OCI-LY7 (cell line): ENCODE results near the gene NME2. TPM values are rescaled to one million over a fixed set of nuclear protein-coding genes. Genes with fewer than 3 reads are reported as not detected.

ENCODE experiments used
- BruUV-seq: library from RNA; stranded (reverse); fragments of 400-500 nt; replicated peaks from 2 replicates; lab custom pipeline; 2021; lab: Mats Ljungman, UMichigan
- CTCF ChIA-PET: fragments of 300-600 bp; sonication (Branson Sonifier 250); formaldehyde crosslinking; loops from one replicate; lab custom pipeline; 2022; ENCODE audit warnings: antibody characterized with exemption; ENCODE audit not compliant: unreplicated experiment; lab: Charles Lee
- POLR2A ChIA-PET: fragments of 300-600 bp; sonication (Branson Sonifier 250); formaldehyde crosslinking; loops from one replicate; lab custom pipeline; 2022; ENCODE audit warnings: antibody characterized with exemption; lab: Charles Lee
- DNase-seq: peaks from one replicate; pipeline ENCODE4 v3.0.0-alpha.2; 2015; ENCODE audit warnings: low spot score
- H2AFZ ChIP-seq: fragments of 200-600 bp; sonication (generic), shearing (Covaris generic); 2 replicates; pipeline ENCODE4 v1.6.1; 2014; ENCODE audit warnings: mild to moderate bottlenecking, antibody characterized with exemption, low read length, moderate library complexity
- H3K27ac ChIP-seq: fragments of 200-600 bp; sonication (generic); 2 replicates; pipeline ENCODE4 v1.5.1; 2014; ENCODE audit warnings: mixed run types, low read depth, mild to moderate bottlenecking, moderate library complexity, low read length, inconsistent platforms; ENCODE audit not compliant: poor library complexity, severe bottlenecking
- H3K36me3 ChIP-seq: fragments of 200-600 bp; sonication (generic); 2 replicates; pipeline ENCODE4 v1.6.1; 2014; ENCODE audit warnings: mild to moderate bottlenecking, antibody characterized with exemption, low read length, moderate library complexity, mixed read lengths; ENCODE audit not compliant: insufficient read depth
- H3K4me1 ChIP-seq: fragments of 200-600 bp; sonication (generic); 2 replicates; pipeline ENCODE4 v1.5.1; 2014; ENCODE audit warnings: mild to moderate bottlenecking, low read length; ENCODE audit not compliant: insufficient read depth, poor library complexity, severe bottlenecking
- H3K4me2 ChIP-seq: fragments of 200-600 bp; sonication (generic); 2 replicates; pipeline ENCODE4 v1.6.1; 2014; ENCODE audit warnings: mild to moderate bottlenecking, low read length
- H3K4me3 ChIP-seq: fragments of 200-600 bp; sonication (generic); 2 replicates; pipeline ENCODE4 v1.5.1; 2014; ENCODE audit warnings: mild to moderate bottlenecking, low read depth, low read length; ENCODE audit not compliant: poor library complexity, severe bottlenecking
- H3K79me2 ChIP-seq: fragments of 200-600 bp; sonication (generic); 2 replicates; pipeline ENCODE4 v1.6.1; 2016; ENCODE audit warnings: low read depth, mild to moderate bottlenecking, low read length, moderate library complexity, mixed read lengths; ENCODE audit not compliant: insufficient read depth
- H3K9me2 ChIP-seq: fragments of 200-600 bp; sonication (generic); 2 replicates; pipeline ENCODE4 v1.6.1; 2016; ENCODE audit warnings: mild to moderate bottlenecking, low read length, mixed read lengths; ENCODE audit not compliant: insufficient read depth
- H3K9me3 ChIP-seq: fragments of 200-600 bp; sonication (generic); 2 replicates; pipeline ENCODE4 v1.6.1; 2014; ENCODE audit warnings: mild to moderate bottlenecking, mixed run types, low read length, mixed read lengths
- H4K20me1 ChIP-seq: fragments of 200-600 bp; sonication (generic); 2 replicates; pipeline ENCODE4 v1.6.1; 2014; ENCODE audit warnings: mild to moderate bottlenecking, antibody characterized with exemption, low read length, moderate library complexity, mixed read lengths; ENCODE audit not compliant: insufficient read depth
- CTCF ChIP-seq: fragments of 200-600 bp; sonication (generic); conservative IDR thresholded peaks from 2 replicates; pipeline ENCODE4 v1.5.1; 2014; ENCODE audit warnings: mild to moderate bottlenecking, antibody characterized with exemption, low read length, moderate library complexity, mixed read lengths
- EZH2phosphoT487 ChIP-seq: fragments of 200-600 bp; sonication (generic); IDR thresholded peaks from 2 replicates; pipeline ENCODE4 v1.6.1; 2018; ENCODE audit warnings: low read depth, borderline replicate concordance, mild to moderate bottlenecking, mixed run types, antibody characterized with exemption, low read length, moderate library complexity, mixed read lengths
- intact Hi-C: fragments of 100-400 bp; cut with micrococcal nuclease; formaldehyde crosslinking; loops from one replicate; pipeline ENCODE4 v1.10.0; 2022; ENCODE audit not compliant: unreplicated experiment
- total RNA-seq, 2 experiments: library from RNA; depleted of rRNA in 1 of 2; stranded (reverse); fragments of >200 nt in 1 of 2; shearing (Covaris generic) in 1 of 2; gene quantifications; 2 replicates each; pipeline ENCODE4 v1.2.3, GENCODE V29; 2014 to 2022

Gene NME2
- total RNA-seq, 2 experiments from 2014 or later, result 369 to 582 TPM

GRCh38 chr17:51189162-51189561, 23.0 kb downstream of the NME2 start:
- Histone ChIP-seq H3K27ac (no peak overlapping the region), H3K79me2 (no peaks in the 10 kb centered on the region), H3K36me3 (peaks cover 81% of the 10 kb centered on the region), H3K4me3 (no peak overlapping the region), H3K9me3 (no peaks in the 10 kb centered on the region), H2AFZ (no peak overlapping the region), H3K9me2 (no peaks in the 10 kb centered on the region), H3K4me1 (no peaks in the 10 kb centered on the region), H4K20me1 (no peaks in the 10 kb centered on the region), H3K4me2 (no peak overlapping the region)
- no peak for DNase-seq
- no TSS peak for BruUV-seq
- POLR2A ChIA-PET, result interaction anchor here (0.7 kb wide), 1 partner anchor 12 kb away, joined by 3 read pairs; no protein-coding TSS in a partner anchor
- CTCF ChIA-PET, result no interaction called here
- intact Hi-C loops, result no loop called here
- no peak for TF ChIP-seq EZH2phosphoT487
- TF ChIP-seq CTCF, result no peak

GRCh38 chr17:51189628-51190027, 23.4 kb downstream of the NME2 start:
- TF ChIP-seq EZH2phosphoT487 (no peak), CTCF (no peak)
- Histone ChIP-seq H3K9me2 (no peaks in the 10 kb centered on the region), H3K4me2 (no peak overlapping the region), H3K27ac (no peak overlapping the region), H3K9me3 (no peaks in the 10 kb centered on the region), H3K4me1 (no peaks in the 10 kb centered on the region), H3K79me2 (no peaks in the 10 kb centered on the region), H4K20me1 (no peaks in the 10 kb centered on the region), H2AFZ (no peak overlapping the region), H3K4me3 (no peak overlapping the region), H3K36me3 (peaks cover 81% of the 10 kb centered on the region)
- DNase-seq, result no peak
- POLR2A ChIA-PET, result interaction anchor here (0.7 kb wide), 1 partner anchor 12 kb away, joined by 3 read pairs; no protein-coding TSS in a partner anchor
- BruUV-seq, result no TSS peak
- intact Hi-C loops, result no loop called here
- CTCF ChIA-PET, result no interaction called here

GRCh38 chr17:51191895-51192294, 25.7 kb downstream of the NME2 start:
- Histone ChIP-seq H3K4me3 (no peak overlapping the region), H4K20me1 (no peaks in the 10 kb centered on the region), H3K4me2 (no peak overlapping the region), H3K27ac (no peak overlapping the region), H3K36me3 (peaks cover 77% of the 10 kb centered on the region), H3K4me1 (no peaks in the 10 kb centered on the region), H3K9me2 (no peaks in the 10 kb centered on the region), H3K79me2 (no peaks in the 10 kb centered on the region), H2AFZ (no peak overlapping the region), H3K9me3 (no peaks in the 10 kb centered on the region)
- no peak for DNase-seq
- POLR2A ChIA-PET, result no interaction called here
- CTCF ChIA-PET, result no interaction called here
- intact Hi-C loops, result no loop called here
- no TSS peak for BruUV-seq
- TF ChIP-seq EZH2phosphoT487, result no peak
- no peak for TF ChIP-seq CTCF
